Activated naive CD8-positive, alpha-beta T cell treated with anti-CD3 and anti-CD28 coated beads for 36 hours (primary cell): ENCODE measurements around the gene TRAM2. TPM values are rescaled to one million over a fixed set of nuclear protein-coding genes. Genes with fewer than 3 reads are reported as not detected.

Experiments used
- DNase-seq: peaks from one replicate; pipeline ENCODE4 v3.0.0; 2021
- H3K27ac Mint-ChIP-seq: one replicate; pipeline ENCODE4 v1.8.0; 2022; ENCODE audit warnings: mild to moderate bottlenecking, moderate library complexity, mixed read lengths
- H3K27me3 Mint-ChIP-seq: one replicate; pipeline ENCODE4 v1.8.0; 2022; ENCODE audit warnings: mild to moderate bottlenecking, mixed read lengths
- H3K36me3 Mint-ChIP-seq: one replicate; pipeline ENCODE4 v1.8.0; 2021; ENCODE audit warnings: mild to moderate bottlenecking, mixed read lengths
- H3K4me1 Mint-ChIP-seq: one replicate; pipeline ENCODE4 v1.8.0; 2021; ENCODE audit warnings: mixed read lengths
- H3K4me3 Mint-ChIP-seq: one replicate; pipeline ENCODE4 v1.8.0; 2022; ENCODE audit warnings: mild to moderate bottlenecking, moderate library complexity, mixed read lengths
- H3K9me3 Mint-ChIP-seq: one replicate; pipeline ENCODE4 v1.8.0; 2022; ENCODE audit warnings: mixed read lengths
- total RNA-seq, 2 experiments: library from RNA; stranded (reverse); gene quantifications; one replicate each; pipeline ENCODE4 v1.2.3, GENCODE V29; 2021

The TRAM2 gene
- total RNA-seq, 2 experiments from 2014 or later = 1.6 to 2.0 TPM

DNA sequence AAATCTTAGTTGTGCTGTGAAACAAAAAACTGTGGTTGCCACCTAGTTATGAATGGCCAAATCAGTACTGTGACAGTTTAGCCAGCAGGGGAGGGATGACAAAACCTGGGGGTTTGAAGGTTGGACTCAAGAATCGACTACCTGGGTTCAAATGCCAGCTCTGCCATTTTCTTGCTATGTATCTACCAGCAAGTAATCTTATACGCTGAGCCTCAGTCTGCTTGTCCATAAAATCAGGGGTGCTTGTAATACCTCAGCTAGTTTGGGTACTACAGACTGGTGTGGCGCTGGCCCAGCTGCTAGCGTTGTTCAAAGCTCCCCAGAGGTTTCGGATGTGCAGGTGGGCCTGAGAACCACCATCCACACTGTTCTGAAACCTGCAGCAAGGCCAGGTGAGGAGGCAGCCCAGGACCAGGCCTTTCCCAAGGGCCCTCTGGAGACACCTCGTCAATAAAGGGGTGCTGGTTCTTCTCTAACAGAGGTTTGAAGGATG lies 40.4 kb downstream of the TRAM2 start:
- Mint-ChIP-seq H3K27me3 (no peaks in the 10 kb centered on the region), H3K4me3 (no peak overlapping the region), H3K36me3 (peaks cover 5% of the 10 kb centered on the region), H3K9me3 (no peaks in the 10 kb centered on the region), H3K27ac (no peak overlapping the region), H3K4me1 (peaks cover 34% of the 10 kb centered on the region)
- DNase-seq = no peak

DNA sequence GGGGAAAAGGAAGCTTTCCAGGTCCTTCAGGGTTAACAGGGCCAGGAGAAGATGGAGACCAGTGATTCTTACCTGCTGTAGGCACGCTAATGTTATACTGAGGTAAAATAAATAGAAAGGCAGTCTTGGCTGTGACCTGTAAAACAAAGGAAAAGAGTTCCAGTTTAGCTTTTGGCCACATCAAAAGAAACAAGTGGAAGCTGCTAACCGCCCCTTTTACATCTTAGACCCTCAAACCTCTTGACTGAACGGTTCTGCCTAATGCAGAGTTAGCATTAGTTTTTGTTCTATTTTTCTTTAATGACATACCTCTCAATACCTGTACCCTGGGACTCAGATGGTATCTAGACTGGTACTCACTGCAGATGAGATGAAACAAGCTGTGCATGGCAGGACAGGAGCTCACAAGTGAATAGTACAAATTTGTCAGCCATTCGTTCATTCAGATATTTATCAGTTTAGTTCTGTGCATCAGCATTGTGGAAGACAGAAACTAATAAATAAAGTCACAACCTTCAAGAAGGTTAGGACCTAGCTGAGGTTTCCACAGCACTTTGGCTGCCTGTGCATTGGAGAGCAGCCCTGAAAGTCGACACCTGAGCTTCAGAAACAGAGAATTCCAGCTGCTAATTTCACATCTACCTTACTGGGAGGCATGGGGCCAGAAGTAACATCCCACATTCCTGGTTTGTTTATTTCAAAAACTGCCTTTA lies 41.0 kb downstream of the TRAM2 start:
- Mint-ChIP-seq H3K27ac (no peak overlapping the region), H3K4me3 (no peak overlapping the region), H3K4me1 (peaks cover 34% of the 10 kb centered on the region), H3K27me3 (no peaks in the 10 kb centered on the region), H3K36me3 (peaks cover 5% of the 10 kb centered on the region), H3K9me3 (no peaks in the 10 kb centered on the region)
- DNase-seq = no peak

DNA sequence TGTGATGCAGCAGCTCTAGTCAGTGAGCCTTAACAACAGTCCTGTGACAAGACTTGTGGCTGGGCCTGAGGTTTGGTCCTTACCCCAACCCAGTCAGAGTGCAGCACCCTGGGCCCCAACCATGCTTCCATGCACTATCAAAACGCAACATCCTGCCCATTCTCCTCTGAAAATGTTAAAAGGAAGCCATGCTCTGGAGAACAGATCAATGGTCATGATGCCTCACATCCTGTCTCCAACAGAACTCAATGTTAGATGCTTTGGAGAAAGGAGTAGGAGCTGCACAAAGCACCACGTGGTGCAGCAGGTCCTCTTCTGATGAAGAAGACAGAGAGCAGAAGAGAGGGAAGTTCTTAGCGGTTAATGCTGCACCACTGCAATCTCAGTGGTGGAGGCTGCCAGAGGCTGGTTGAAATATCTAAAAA lies 41.9 kb downstream of the TRAM2 start:
- peak; percentile 54 for DNase-seq
- Mint-ChIP-seq H3K27me3 (no peaks in the 10 kb centered on the region), H3K4me1 (peaks cover 34% of the 10 kb centered on the region), H3K4me3 (no peak overlapping the region), H3K27ac (no peak overlapping the region), H3K9me3 (no peaks in the 10 kb centered on the region), H3K36me3 (peaks cover 5% of the 10 kb centered on the region)

DNA sequence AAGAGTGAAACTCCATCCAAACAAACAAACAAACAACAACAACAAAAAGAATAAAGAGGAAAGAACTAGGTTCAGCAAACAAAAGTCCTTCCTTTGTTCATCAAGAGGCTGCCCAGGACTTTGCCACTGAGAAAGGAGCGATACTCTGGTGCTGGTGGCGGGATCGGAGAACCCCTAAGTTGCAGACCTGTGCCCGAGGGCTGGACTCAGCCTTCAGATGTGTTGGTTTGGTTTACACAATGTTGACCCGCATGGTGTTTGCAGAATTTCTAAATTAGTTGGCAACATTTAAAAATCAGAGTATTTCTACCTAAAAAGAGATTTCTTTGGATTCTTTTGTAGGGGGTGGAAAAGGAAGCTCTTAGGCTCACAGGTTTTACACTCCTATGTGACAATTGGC lies 42.5 kb downstream of the TRAM2 start:
- no peak overlapping the region for H3K27ac Mint-ChIP-seq
- H3K36me3 Mint-ChIP-seq = peaks cover 5% of the 10 kb centered on the region
- no peaks in the 10 kb centered on the region for H3K9me3 Mint-ChIP-seq
- no peaks in the 10 kb centered on the region for H3K27me3 Mint-ChIP-seq
- DNase-seq = no peak
- peaks cover 34% of the 10 kb centered on the region for H3K4me1 Mint-ChIP-seq
- no peak overlapping the region for H3K4me3 Mint-ChIP-seq

DNA sequence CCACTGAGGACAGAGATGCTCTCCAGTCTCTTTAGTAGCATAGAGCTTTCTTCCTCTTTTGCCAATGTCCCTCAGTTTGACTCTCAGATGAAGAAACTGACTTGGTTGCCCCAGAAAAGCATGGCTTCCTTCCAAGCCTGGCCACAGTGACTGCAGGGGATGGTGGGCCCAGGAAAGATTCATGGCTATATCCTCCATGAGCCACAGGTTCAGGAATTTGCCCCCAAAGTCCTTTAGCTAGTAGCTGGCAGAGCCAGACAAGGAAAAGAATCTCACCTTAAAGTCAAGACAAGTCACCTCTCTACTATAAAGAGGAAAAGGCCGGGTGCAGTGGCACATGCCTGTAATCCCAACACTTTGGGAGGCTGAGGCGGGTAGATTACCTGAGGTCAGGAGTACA lies 43.4 kb downstream of the TRAM2 start:
- H3K27ac Mint-ChIP-seq = no peak overlapping the region
- H3K4me1 Mint-ChIP-seq = peaks cover 36% of the 10 kb centered on the region
- peaks cover 3% of the 10 kb centered on the region for H3K36me3 Mint-ChIP-seq
- no peak for DNase-seq
- no peaks in the 10 kb centered on the region for H3K27me3 Mint-ChIP-seq
- no peak overlapping the region for H3K4me3 Mint-ChIP-seq
- no peaks in the 10 kb centered on the region for H3K9me3 Mint-ChIP-seq

DNA sequence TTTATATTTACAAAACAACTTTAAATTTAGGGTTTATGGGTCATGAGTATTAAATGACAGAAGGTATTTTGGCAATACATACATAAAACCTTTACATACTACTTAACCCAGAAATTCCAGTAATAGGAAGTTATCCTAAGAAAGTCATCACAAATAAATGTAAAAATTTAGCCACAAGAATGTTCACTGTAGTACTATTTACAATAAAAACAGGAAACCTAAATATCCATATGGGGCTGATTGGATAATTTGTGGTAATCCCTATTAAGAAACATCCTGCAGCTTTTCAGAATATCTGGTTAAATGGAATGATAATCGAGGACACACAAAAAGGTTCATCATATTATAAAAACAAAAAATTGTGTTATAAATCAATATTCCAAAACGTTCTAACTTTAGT lies 44.4 kb downstream of the TRAM2 start:
- no peak for DNase-seq
- Mint-ChIP-seq H3K4me1 (peaks cover 31% of the 10 kb centered on the region), H3K36me3 (peaks cover 3% of the 10 kb centered on the region), H3K27me3 (no peaks in the 10 kb centered on the region), H3K9me3 (no peaks in the 10 kb centered on the region), H3K4me3 (no peak overlapping the region), H3K27ac (no peak overlapping the region)

DNA sequence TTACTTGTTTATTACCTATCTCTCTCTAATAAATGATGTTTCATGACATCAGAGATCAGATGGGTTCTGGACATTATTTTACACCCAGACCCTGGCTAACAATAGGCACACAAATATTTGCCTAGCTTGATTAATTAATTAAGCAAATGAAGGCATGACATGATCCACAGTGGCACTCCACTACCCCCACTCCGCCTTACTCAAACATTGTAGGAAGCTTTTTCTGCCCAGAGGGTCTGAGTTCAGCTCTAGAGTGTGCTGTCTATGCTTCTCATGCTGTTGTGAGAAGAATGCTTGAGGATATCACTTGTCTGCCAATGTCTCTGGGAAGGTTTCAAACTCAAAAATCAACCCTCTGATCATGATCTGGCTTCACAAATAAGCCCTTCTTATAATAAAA lies 45.0 kb downstream of the TRAM2 start:
- H3K9me3 Mint-ChIP-seq = no peaks in the 10 kb centered on the region
- no peak overlapping the region for H3K27ac Mint-ChIP-seq
- H3K4me3 Mint-ChIP-seq = no peak overlapping the region
- H3K4me1 Mint-ChIP-seq = peaks cover 25% of the 10 kb centered on the region
- H3K36me3 Mint-ChIP-seq = peaks cover 3% of the 10 kb centered on the region
- H3K27me3 Mint-ChIP-seq = no peaks in the 10 kb centered on the region
- no peak for DNase-seq

DNA sequence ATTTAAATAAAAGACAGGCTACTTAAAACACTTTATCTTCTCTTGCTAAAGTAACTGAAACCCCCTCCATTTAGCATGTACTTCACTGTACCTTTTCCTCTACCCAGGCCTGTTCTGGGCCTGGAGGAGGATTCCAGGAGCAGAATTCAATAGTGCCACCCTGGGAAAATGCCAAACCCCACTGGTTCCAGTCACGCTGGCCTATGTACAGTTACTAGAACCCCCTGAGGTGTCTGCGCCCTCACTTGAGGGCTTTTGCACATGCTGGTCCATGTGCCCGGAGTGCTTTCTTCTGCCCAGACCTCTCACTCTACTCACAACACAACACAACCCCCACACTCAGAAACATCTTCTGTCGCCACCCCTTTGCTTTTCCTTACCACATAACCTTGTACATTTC lies 45.5 kb downstream of the TRAM2 start:
- no peak overlapping the region for H3K4me3 Mint-ChIP-seq
- DNase-seq = no peak
- no peaks in the 10 kb centered on the region for H3K9me3 Mint-ChIP-seq
- H3K27me3 Mint-ChIP-seq = no peaks in the 10 kb centered on the region
- H3K36me3 Mint-ChIP-seq = peaks cover 3% of the 10 kb centered on the region
- peaks cover 20% of the 10 kb centered on the region for H3K4me1 Mint-ChIP-seq
- H3K27ac Mint-ChIP-seq = no peak overlapping the region

DNA sequence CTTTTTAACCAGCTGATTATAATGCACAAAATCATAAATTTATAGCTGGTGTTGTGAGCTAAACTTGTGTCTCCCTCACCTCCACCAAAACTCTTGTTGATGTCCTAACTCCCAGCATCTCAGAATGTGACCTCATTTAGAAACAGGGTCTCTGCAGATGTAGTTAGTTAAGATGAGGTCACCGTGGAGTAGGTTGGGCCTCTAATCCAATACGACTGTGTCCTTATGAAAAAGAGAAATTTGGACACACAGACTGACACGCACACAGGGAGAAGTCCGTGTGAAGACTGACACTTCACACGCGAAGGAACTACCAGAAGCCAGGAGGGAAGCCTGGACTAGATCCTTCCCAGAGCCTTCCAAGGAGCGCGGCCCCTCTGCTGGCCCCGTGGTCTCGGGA lies 46.5 kb downstream of the TRAM2 start:
- no peak overlapping the region for H3K4me3 Mint-ChIP-seq
- H3K9me3 Mint-ChIP-seq = no peaks in the 10 kb centered on the region
- H3K27ac Mint-ChIP-seq = no peak overlapping the region
- peaks cover 3% of the 10 kb centered on the region for H3K36me3 Mint-ChIP-seq
- H3K4me1 Mint-ChIP-seq = peaks cover 10% of the 10 kb centered on the region
- no peaks in the 10 kb centered on the region for H3K27me3 Mint-ChIP-seq
- DNase-seq = no peak

DNA sequence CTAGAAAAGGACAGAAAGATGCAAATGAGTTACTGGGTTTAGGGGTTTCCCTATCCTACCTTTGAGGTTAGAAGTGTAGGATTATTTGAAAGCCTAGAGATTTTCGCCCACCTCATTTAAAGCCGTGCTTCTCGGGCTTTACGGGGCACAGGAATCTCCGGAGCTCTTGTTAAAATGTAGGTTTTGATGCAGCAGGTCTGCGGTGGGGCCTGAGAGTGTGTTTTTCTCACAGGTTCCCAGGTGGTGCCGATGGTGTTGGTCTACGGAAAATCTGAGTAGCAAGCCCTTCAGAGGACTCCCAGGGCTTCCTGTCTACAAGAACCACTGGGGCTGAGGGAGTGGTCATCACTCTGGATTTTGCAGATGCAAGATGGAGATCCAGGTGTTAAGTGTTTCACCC lies 47.5 kb downstream of the TRAM2 start:
- Mint-ChIP-seq H3K27ac (no peak overlapping the region), H3K27me3 (no peaks in the 10 kb centered on the region), H3K36me3 (no peaks in the 10 kb centered on the region), H3K4me1 (peaks cover 2% of the 10 kb centered on the region), H3K4me3 (no peak overlapping the region), H3K9me3 (no peaks in the 10 kb centered on the region)
- no peak for DNase-seq

DNA sequence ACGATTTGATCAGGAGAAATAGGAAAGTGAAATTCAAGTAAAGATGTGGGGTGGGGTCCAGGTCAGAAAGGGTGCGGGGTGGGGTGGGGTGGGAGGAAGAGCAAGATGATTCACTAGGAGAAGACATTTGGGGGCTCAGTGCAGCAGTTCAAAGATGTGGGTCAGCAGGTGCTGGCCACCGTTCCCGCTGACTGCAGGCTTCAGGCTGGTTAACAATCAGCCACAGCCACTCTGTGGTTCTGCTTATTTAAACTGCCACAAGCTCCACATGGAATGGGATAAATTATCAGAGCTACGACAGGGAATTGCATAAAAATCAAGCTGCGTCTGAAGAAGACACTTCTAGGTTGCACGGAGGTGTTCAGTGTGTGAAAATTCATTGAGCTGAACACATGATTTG lies 49.4 kb downstream of the TRAM2 start:
- H3K27ac Mint-ChIP-seq = no peak overlapping the region
- DNase-seq = no peak
- no peak overlapping the region for H3K4me3 Mint-ChIP-seq
- H3K4me1 Mint-ChIP-seq = peaks cover 2% of the 10 kb centered on the region
- no peaks in the 10 kb centered on the region for H3K9me3 Mint-ChIP-seq
- H3K27me3 Mint-ChIP-seq = no peaks in the 10 kb centered on the region
- H3K36me3 Mint-ChIP-seq = no peaks in the 10 kb centered on the region

DNA sequence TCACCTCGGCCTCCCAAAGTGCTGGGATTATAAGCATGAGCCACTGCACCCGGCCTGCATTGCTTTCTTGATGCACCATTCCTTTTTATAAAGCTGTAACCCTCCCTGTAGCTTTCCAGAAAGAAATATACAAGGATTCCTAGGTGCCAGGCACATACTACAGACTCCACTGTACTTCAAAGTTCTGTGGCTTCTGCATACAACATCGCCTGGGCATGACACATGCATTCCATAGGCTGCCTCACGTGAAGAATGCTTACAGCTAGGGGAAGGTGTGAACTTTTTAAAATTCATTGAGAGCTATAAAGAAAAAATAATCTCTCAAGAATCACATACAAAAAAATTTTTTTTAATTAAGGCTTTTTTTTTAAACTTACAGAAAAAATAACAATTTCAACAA lies 50.2 kb downstream of the TRAM2 start:
- Mint-ChIP-seq H3K4me1 (peaks cover 2% of the 10 kb centered on the region), H3K36me3 (no peaks in the 10 kb centered on the region), H3K4me3 (no peak overlapping the region), H3K27ac (no peak overlapping the region), H3K27me3 (no peaks in the 10 kb centered on the region), H3K9me3 (no peaks in the 10 kb centered on the region)
- DNase-seq = no peak

DNA sequence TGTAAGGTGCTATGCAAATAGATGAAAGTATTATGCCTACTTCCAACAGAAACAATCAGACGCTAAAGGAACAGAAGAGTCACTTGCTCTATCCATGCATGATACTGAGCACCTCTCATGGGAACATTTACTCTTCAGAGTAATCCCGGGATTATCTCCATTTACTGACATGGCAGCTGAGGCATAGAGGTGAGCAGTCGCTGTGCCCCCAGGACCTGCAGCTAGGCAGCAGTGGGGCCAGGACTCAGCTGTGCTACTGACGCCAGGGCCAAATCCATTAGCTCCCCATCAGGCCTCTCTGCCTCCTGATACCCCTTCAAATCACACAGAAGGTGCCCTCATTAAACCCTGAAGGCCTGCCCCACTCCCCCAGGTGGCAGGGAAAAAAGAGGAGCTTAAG lies 51.9 kb downstream of the TRAM2 start:
- Mint-ChIP-seq H3K27me3 (no peaks in the 10 kb centered on the region), H3K9me3 (no peaks in the 10 kb centered on the region), H3K4me3 (no peak overlapping the region), H3K4me1 (peaks cover 2% of the 10 kb centered on the region), H3K36me3 (no peaks in the 10 kb centered on the region), H3K27ac (no peak overlapping the region)
- no peak for DNase-seq

DNA sequence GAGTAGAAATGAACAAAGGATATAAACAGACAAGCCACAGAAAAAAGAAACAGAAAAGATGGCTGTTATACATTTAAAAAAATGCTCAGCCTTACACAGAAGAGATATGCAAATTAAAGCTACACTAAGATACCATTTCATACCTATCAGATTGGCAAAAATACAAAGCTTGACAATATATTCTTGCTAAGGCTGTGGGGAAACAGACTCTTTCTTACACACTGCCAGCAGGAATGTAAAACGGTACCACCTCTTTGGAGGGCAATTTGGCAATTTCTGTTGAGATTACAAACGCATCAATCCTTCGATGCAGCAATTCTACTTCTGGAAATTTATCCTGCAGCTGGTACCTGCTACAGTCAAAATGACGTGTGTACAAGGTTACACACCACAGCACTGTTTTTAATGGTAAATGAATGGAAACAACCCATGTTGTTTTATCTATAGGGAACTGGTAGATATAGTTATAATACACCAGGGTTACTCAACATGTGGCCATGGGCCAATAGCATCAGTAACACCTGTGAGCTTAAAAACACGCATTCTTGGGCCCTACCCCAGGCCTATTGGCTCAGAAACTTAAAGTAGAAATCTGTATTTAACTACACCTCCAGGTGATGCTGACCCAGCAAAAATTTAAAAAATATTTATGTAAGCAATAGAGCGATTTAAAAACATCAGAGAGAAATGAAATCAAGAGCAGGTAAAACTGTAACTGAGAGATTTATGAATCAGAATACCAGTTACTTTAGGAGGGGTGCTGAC lies 53.3 kb downstream of the TRAM2 start:
- Mint-ChIP-seq H3K27me3 (no peaks in the 10 kb centered on the region), H3K4me1 (no peaks in the 10 kb centered on the region), H3K9me3 (no peaks in the 10 kb centered on the region), H3K27ac (no peak overlapping the region), H3K36me3 (peaks cover 1% of the 10 kb centered on the region), H3K4me3 (no peak overlapping the region)
- DNase-seq = no peak

DNA sequence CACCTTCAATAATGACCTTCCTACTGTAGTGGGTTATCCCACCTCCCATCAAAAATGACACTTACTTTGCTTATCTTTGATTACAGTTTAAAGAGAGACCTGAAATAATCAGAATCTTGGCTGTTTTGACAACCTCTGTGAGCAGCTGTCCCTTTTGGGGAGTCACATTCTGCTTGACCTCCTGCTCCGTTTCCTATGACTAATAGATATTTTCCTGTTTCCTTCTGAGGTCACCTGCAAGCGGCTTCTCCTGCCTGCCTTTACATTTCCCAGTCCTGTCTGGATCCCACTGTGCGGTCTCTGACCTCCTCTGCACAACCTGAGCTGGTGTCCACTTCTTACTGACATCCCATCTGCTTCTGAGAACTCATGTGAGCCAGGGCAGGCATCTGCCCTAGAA lies 54.2 kb downstream of the TRAM2 start:
- Mint-ChIP-seq H3K27ac (no peak overlapping the region), H3K9me3 (no peaks in the 10 kb centered on the region), H3K27me3 (no peaks in the 10 kb centered on the region), H3K4me1 (peaks cover 3% of the 10 kb centered on the region), H3K36me3 (peaks cover 3% of the 10 kb centered on the region), H3K4me3 (no peak overlapping the region)
- no peak for DNase-seq

DNA sequence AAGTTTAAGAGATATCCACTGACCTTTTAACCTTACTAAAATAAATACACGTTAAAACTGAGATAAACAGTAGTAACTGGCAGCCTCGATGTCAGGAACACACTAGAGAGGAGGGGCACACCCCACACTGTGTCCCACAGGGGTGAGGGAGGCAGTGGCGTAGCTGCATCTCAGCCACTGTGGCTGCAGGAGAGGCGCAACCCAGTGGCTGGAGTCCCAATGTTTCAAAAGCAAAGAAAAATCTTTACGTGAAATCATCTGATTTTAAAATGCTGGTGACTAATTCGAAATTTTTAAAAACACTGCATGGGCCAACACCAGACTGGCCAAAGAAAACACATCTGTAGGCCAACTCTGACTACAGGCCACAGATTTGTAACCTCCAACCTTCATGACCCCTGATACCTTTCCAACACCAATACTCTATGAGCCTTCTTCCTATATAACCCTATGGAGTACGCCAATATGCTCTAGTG lies 54.7 kb downstream of the TRAM2 start:
- H3K27ac Mint-ChIP-seq = no peak overlapping the region
- H3K9me3 Mint-ChIP-seq = no peaks in the 10 kb centered on the region
- DNase-seq = no peak
- H3K36me3 Mint-ChIP-seq = peaks cover 3% of the 10 kb centered on the region
- H3K4me1 Mint-ChIP-seq = peaks cover 5% of the 10 kb centered on the region
- no peaks in the 10 kb centered on the region for H3K27me3 Mint-ChIP-seq
- no peak overlapping the region for H3K4me3 Mint-ChIP-seq
